ENCODE measurements around the gene SPSB1.

SPSB1 gene

GRCh38 chr1:9345922-9346321 is 53.2 kb downstream of the SPSB1 start:
- no peak overlapping the region for H3K27ac Mint-ChIP-seq
- H3K9me3 Mint-ChIP-seq = no peaks in the 10 kb centered on the region
- H3K27me3 Mint-ChIP-seq = peaks cover 0 to 17% of the 10 kb centered on the region in 2 donors
- H3K4me3 Mint-ChIP-seq = no peak overlapping the region
- H3K36me3 Mint-ChIP-seq (ENCODE audit: insufficient read depth) = no peaks in the 10 kb centered on the region
- DNase-seq (no peak), ATAC-seq (replicated peaks) (no peak)
- peaks cover 0 to 4% of the 10 kb centered on the region in 2 donors for H3K4me1 Mint-ChIP-seq (ENCODE audit: low read depth in 2 of 2)

- Mint-ChIP-seq H3K27ac (no peak overlapping the region), H3K36me3 (ENCODE audit: insufficient read depth) (no peaks in the 10 kb centered on the region), H3K27me3 (peaks cover 0 to 17% of the 10 kb centered on the region in 2 donors), H3K4me1 (ENCODE audit: low read depth in 2 of 2) (peaks cover 0 to 4% of the 10 kb centered on the region in 2 donors), H3K4me3 (no peak overlapping the region), H3K9me3 (no peaks in the 10 kb centered on the region)
- ATAC-seq (replicated peaks) = no peak
- no peak for DNase-seq
Observed at GRCh38 chr1:9346566-9346965, 53.9 kb downstream of the SPSB1 start.

- Mint-ChIP-seq H3K4me3 (no peak overlapping the region), H3K27ac (no peak overlapping the region), H3K4me1 (ENCODE audit: low read depth in 2 of 2) (peaks cover 0 to 4% of the 10 kb centered on the region in 2 donors), H3K36me3 (ENCODE audit: insufficient read depth) (no peaks in the 10 kb centered on the region), H3K27me3 (peaks cover 0 to 17% of the 10 kb centered on the region in 2 donors), H3K9me3 (no peaks in the 10 kb centered on the region)
- ATAC-seq (replicated peaks) = no peak
- DNase-seq = no peak
Observed at GRCh38 chr1:9347095-9347850, 54.6 kb downstream of the SPSB1 start.

GRCh38 chr1:9349331-9349851 is 56.7 kb downstream of the SPSB1 start:
- H3K36me3 Mint-ChIP-seq (ENCODE audit: insufficient read depth) = no peaks in the 10 kb centered on the region
- no peaks in the 10 kb centered on the region for H3K9me3 Mint-ChIP-seq
- ATAC-seq (replicated peaks) (no peak), DNase-seq (no peak)
- H3K27me3 Mint-ChIP-seq = peaks cover 0 to 17% of the 10 kb centered on the region in 2 donors
- H3K4me1 Mint-ChIP-seq (ENCODE audit: low read depth in 2 of 2) = peaks cover 0 to 4% of the 10 kb centered on the region in 2 donors
- H3K27ac Mint-ChIP-seq = no peak overlapping the region
- H3K4me3 Mint-ChIP-seq = no peak overlapping the region

GRCh38 chr1:9350013-9350908 is 57.6 kb downstream of the SPSB1 start:
- ATAC-seq (replicated peaks) (no peak), DNase-seq (no peak)
- peaks cover 0 to 4% of the 10 kb centered on the region in 2 donors for H3K4me1 Mint-ChIP-seq (ENCODE audit: low read depth in 2 of 2)
- H3K4me3 Mint-ChIP-seq = no peak overlapping the region
- H3K9me3 Mint-ChIP-seq = no peaks in the 10 kb centered on the region
- peaks cover 0 to 17% of the 10 kb centered on the region in 2 donors for H3K27me3 Mint-ChIP-seq
- H3K27ac Mint-ChIP-seq = no peak overlapping the region
- H3K36me3 Mint-ChIP-seq (ENCODE audit: insufficient read depth) = no peaks in the 10 kb centered on the region

- no peak overlapping the region for H3K27ac Mint-ChIP-seq
- no peak for DNase-seq
- no peak overlapping the region for H3K4me3 Mint-ChIP-seq
- no peaks in the 10 kb centered on the region for H3K36me3 Mint-ChIP-seq (ENCODE audit: insufficient read depth)
- H3K9me3 Mint-ChIP-seq = no peaks in the 10 kb centered on the region
- H3K4me1 Mint-ChIP-seq (ENCODE audit: low read depth in 2 of 2) = peaks cover 0 to 4% of the 10 kb centered on the region in 2 donors
- ATAC-seq (replicated peaks) = no peak
- peaks cover 0 to 17% of the 10 kb centered on the region in 2 donors for H3K27me3 Mint-ChIP-seq
Observed at GRCh38 chr1:9350960-9351359, 58.3 kb downstream of the SPSB1 start.

GRCh38 chr1:9351654-9352271 is 59.1 kb downstream of the SPSB1 start:
- Mint-ChIP-seq H3K27ac (no peak overlapping the region), H3K27me3 (peaks cover 0 to 17% of the 10 kb centered on the region in 2 donors), H3K4me1 (ENCODE audit: low read depth in 2 of 2) (peaks cover 0 to 2% of the 10 kb centered on the region in 2 donors), H3K36me3 (ENCODE audit: insufficient read depth) (no peaks in the 10 kb centered on the region), H3K9me3 (no peaks in the 10 kb centered on the region), H3K4me3 (no peak overlapping the region)
- no peak for ATAC-seq (replicated peaks)
- no peak for DNase-seq

GRCh38 chr1:9352377-9353134 is 59.9 kb downstream of the SPSB1 start:
- Mint-ChIP-seq H3K27ac (no peak overlapping the region), H3K27me3 (peaks cover 0 to 17% of the 10 kb centered on the region in 2 donors), H3K36me3 (ENCODE audit: insufficient read depth) (no peaks in the 10 kb centered on the region), H3K9me3 (no peaks in the 10 kb centered on the region), H3K4me3 (no peak overlapping the region), H3K4me1 (ENCODE audit: low read depth in 2 of 2) (peaks cover 0 to 2% of the 10 kb centered on the region in 2 donors)
- ATAC-seq (replicated peaks) (no peak), DNase-seq (no peak)

- Mint-ChIP-seq H3K27ac (no peak overlapping the region), H3K4me1 (ENCODE audit: low read depth in 2 of 2) (peaks cover 0 to 3% of the 10 kb centered on the region in 2 donors), H3K4me3 (no peak overlapping the region), H3K36me3 (ENCODE audit: insufficient read depth) (no peaks in the 10 kb centered on the region), H3K9me3 (no peaks in the 10 kb centered on the region), H3K27me3 (no peaks in the 10 kb centered on the region)
- ATAC-seq (replicated peaks) = no peak
- DNase-seq = no peak
Observed at GRCh38 chr1:9355503-9355902, 62.8 kb downstream of the SPSB1 start.

GRCh38 chr1:9356021-9356420 is 63.3 kb downstream of the SPSB1 start:
- ATAC-seq (replicated peaks) = no peak
- no peaks in the 10 kb centered on the region for H3K36me3 Mint-ChIP-seq (ENCODE audit: insufficient read depth)
- peaks cover 0 to 3% of the 10 kb centered on the region in 2 donors for H3K4me1 Mint-ChIP-seq (ENCODE audit: low read depth in 2 of 2)
- no peak overlapping the region for H3K4me3 Mint-ChIP-seq
- H3K27me3 Mint-ChIP-seq = no peaks in the 10 kb centered on the region
- H3K27ac Mint-ChIP-seq = no peak overlapping the region
- H3K9me3 Mint-ChIP-seq = no peaks in the 10 kb centered on the region
- DNase-seq = no peak

- H3K27ac Mint-ChIP-seq = no peak overlapping the region
- no peak overlapping the region for H3K4me3 Mint-ChIP-seq
- peaks cover 0 to 3% of the 10 kb centered on the region in 2 donors for H3K4me1 Mint-ChIP-seq (ENCODE audit: low read depth in 2 of 2)
- DNase-seq (no peak), ATAC-seq (replicated peaks) (no peak)
- H3K36me3 Mint-ChIP-seq (ENCODE audit: insufficient read depth) = no peaks in the 10 kb centered on the region
- no peaks in the 10 kb centered on the region for H3K9me3 Mint-ChIP-seq
- H3K27me3 Mint-ChIP-seq = no peaks in the 10 kb centered on the region
Observed at GRCh38 chr1:9356829-9357466, 64.3 kb downstream of the SPSB1 start.

- Mint-ChIP-seq H3K27me3 (no peaks in the 10 kb centered on the region), H3K4me1 (ENCODE audit: low read depth in 2 of 2) (peaks cover 0 to 3% of the 10 kb centered on the region in 2 donors), H3K36me3 (ENCODE audit: insufficient read depth) (no peaks in the 10 kb centered on the region), H3K9me3 (no peaks in the 10 kb centered on the region), H3K4me3 (no peak overlapping the region), H3K27ac (no peak overlapping the region)
- ATAC-seq (replicated peaks) = no peak
- DNase-seq = no peak
Observed at GRCh38 chr1:9357958-9358357, 65.3 kb downstream of the SPSB1 start.
